Aorta (tissue), 5 donors: ENCODE measurements around the gene ABCF2. TPM values are rescaled to one million over a fixed set of nuclear protein-coding genes. Genes with fewer than 3 reads are reported as not detected.

Experiments
- ATAC-seq: fragments of 200-7000 bp; cut with Tn5 transposase; one replicate; pipeline ENCODE4 v1.9.1; 2022; ENCODE audit warnings: moderate library complexity; ENCODE audit not compliant: low FRiP score
- DNase-seq, 2 donors: peaks; one replicate each; pipeline ENCODE4 v3.0.0-alpha.2; 2020
- H3K27ac ChIP-seq, 2 donors: one replicate each; pipeline ENCODE4 v1.5.1; 2013; ENCODE audit warnings: low read length in 2 of 2, mild to moderate bottlenecking in 2 of 2, moderate library complexity in 2 of 2, control low read depth in 1 of 2, inconsistent platforms in 1 of 2, low read depth in 1 of 2
- H3K27me3 ChIP-seq, 2 donors: one replicate each; pipeline ENCODE4 v1.6.1; 2013; ENCODE audit warnings: control low read depth in 1 of 2, low read length in 1 of 2, mild to moderate bottlenecking in 1 of 2, moderate library complexity in 1 of 2; ENCODE audit not compliant: insufficient read depth in 2 of 2, control insufficient read depth in 1 of 2
- H3K36me3 ChIP-seq, 2 donors: one replicate each; pipeline ENCODE4 v1.6.1; 2013; ENCODE audit warnings: control low read depth in 1 of 2, low read length in 1 of 2, mild to moderate bottlenecking in 1 of 2; ENCODE audit not compliant: insufficient read depth in 2 of 2, control insufficient read depth in 1 of 2
- H3K4me1 ChIP-seq, 2 donors: one replicate each; pipeline ENCODE4 v1.6.1; 2013; ENCODE audit warnings: low read length in 2 of 2, control low read depth in 1 of 2, mild to moderate bottlenecking in 1 of 2, moderate library complexity in 1 of 2; ENCODE audit not compliant: insufficient read depth in 2 of 2, control insufficient read depth in 1 of 2
- H3K4me3 ChIP-seq, 2 donors: one replicate each; pipeline ENCODE4 v1.5.1; 2013; ENCODE audit warnings: low read length in 2 of 2, control low read depth in 1 of 2, mild to moderate bottlenecking in 1 of 2
- H3K9me3 ChIP-seq: one replicate; pipeline ENCODE4 v1.6.1; 2013; ENCODE audit warnings: mild to moderate bottlenecking, low read length; ENCODE audit not compliant: control insufficient read depth
- WGBS, 2 donors: extraction: QIAGEN DNeasy Blood & Tissue Kit; methylation state at CpG; one replicate each; pipeline ENCODE4 v1.1.7; 2013; 5-methylcytosine and 5-hydroxymethylcytosine counted together
- intact Hi-C, 2 donors: fragments of 100-400 bp; cut with DNase I; formaldehyde crosslinking; loops; one replicate each; pipeline versions ENCODE4 v1.14.2 to v1.15.0; 2022
- polyA plus RNA-seq, 2 donors: library from polyadenylated mRNA; stranded (reverse); fragments of 200-250 nt; gene quantifications; one replicate each; pipeline ENCODE4 v1.2.3, GENCODE V29; 2013
- total RNA-seq, 2 donors: library from RNA; stranded (reverse); fragmentation: NEBNext Ultra II Directional; extraction: Animal tissue kit (Norgen Biotek cat#: 25700); gene quantifications; one replicate each; pipeline ENCODE4 v1.2.1, GENCODE V29; 2021
- donor health status: healthy with polysubstance abuse.
- donor health status: Bipolar disorder and iron deficiency.
- donor health status: DM: no; HTN: no; CAD: no.
- donor health status: DM: no; HTN: no; CAD: no.
- donor health status: DM: yes; HTN: yes; CAD: no.

ABCF2 gene
- total and polyA plus RNA-seq, 4 donors = 14.3 to 25.8 (median 15.9) TPM

DNA sequence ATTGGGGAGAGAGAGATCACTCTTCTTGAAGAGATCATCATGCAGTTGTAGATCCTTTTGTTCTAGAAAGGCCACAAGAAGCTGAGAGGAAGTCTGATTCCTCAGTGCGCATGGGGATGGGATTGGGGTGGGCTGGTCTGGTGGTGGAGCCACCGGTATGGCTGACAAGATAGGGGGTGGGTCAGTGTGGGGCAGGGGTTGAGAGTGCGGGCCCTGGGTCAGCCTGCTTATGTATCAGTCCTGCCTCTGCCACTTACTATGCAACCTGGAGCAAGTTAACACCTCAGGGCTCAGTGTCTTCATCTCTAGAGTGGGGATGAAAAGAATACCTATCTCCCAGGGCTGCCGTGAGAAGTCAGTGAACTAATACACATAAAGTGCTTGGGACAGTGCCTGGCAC lies 13.5 kb upstream of the ABCF2 start:
- Histone ChIP-seq H3K9me3 (no peaks in the 10 kb centered on the region), H3K4me3 (no peak overlapping the region), H3K27me3 (no peaks in the 10 kb centered on the region), H3K27ac (no peak overlapping the region), H3K36me3 (peaks cover 0 to 8% of the 10 kb centered on the region in 2 donors), H3K4me1 (no peaks in the 10 kb centered on the region)
- intact Hi-C loops = loop anchor here in 1 of 2 donors (10.0 kb wide), 1 partner anchor 514 kb away; no protein-coding TSS in a partner anchor
- DNase-seq (peak in 1 of 2 donors; percentile 48), ATAC-seq (no peak)
- 62 to 66% methylated on average over 4 of the region's 4 CpGs for WGBS, 2 donors

GRCh38 chr7:151239837-151240459 lies 12.9 kb upstream of the ABCF2 start:
- intact Hi-C loops = loop anchor here in 1 of 2 donors (10.0 kb wide), 1 partner anchor 515 kb away; no protein-coding TSS in a partner anchor
- Histone ChIP-seq H3K4me1 (no peaks in the 10 kb centered on the region), H3K4me3 (no peak overlapping the region), H3K9me3 (no peaks in the 10 kb centered on the region), H3K27me3 (no peaks in the 10 kb centered on the region), H3K36me3 (peaks cover 0 to 8% of the 10 kb centered on the region in 2 donors), H3K27ac (no peak overlapping the region)
- WGBS, 2 donors = 46 to 51% methylated on average over 11 of the region's 11 CpGs
- ATAC-seq (no peak), DNase-seq (peak in 1 of 2 donors; percentile 26)

DNA sequence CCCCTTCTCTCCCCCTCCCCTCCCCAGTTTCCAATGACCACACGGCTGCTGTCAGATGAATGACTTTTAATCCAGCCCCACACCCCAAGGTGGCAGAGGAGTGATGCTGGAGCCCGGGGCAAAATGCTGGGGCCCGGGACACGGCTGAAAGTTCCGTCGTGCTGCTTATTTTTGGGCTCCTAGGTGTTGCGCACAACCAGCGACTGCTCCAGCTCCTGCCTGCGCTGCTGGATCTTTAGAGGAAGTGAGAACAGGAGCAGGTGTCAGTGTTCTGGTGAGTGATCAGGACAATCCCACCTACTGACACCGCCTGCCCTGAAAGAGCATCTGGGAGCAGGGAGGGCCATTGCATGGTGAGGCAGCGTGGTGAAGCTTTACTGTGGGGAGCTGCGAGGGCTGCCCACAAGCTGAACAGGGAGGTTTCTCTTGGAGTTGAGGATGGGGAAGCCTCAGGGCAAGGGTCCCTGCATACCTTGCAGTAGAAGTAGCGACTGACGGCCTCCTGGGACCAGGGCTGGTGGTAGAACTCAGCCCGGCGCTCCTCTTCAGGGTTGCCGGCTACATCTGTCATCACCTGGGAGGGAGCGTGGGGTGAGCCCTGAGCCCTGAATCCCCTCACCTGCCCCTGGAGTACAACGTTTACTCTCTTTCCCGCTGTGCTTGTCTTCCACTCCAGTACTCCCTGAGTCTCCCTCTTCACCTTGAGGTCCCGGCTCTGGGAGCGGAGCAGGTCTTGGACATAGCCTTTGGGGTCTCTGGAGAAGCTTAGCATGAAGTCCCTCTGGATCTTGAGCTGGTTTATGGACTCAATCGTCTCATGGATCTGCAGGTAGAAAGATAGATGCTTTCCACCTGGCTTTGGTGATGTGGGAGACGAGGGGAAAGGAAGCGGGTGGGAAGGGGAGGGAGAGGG lies 12.2 kb upstream of the ABCF2 start:
- no peak for ATAC-seq
- DNase-seq = peak in 1 of 2 donors; percentile 28
- no peaks in the 10 kb centered on the region for H3K9me3 ChIP-seq

DNA sequence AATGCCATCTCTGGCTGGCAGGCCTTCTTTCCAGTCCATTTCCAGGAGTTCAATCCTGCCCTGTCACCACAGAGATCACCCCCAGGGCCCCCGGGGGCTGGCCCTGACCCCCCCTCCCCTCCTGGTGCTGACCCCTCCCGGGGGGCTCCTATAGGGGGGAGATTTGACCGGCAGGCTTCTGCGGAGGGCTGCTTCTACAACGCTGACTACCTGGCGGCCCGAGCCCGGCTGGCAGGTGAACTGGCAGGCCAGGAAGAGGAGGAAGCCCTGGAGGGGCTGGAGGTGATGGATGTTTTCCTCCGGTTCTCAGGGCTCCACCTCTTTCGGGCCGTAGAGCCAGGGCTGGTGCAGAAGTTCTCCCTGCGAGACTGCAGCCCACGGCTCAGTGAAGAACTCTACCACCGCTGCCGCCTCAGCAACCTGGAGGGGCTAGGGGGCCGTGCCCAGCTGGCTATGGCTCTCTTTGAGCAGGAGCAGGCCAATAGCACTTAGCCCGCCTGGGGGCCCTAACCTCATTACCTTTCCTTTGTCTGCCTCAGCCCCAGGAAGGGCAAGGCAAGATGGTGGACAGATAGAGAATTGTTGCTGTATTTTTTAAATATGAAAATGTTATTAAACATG lies 11.3 kb upstream of the ABCF2 start:
- Histone ChIP-seq H3K4me3 (no peak overlapping the region), H3K27me3 (no peaks in the 10 kb centered on the region), H3K36me3 (peaks cover 0 to 8% of the 10 kb centered on the region in 2 donors), H3K9me3 (no peaks in the 10 kb centered on the region), H3K27ac (no peak overlapping the region), H3K4me1 (no peaks in the 10 kb centered on the region)
- no peak for ATAC-seq
- intact Hi-C loops = no loop called here
- DNase-seq = peak in 1 of 2 donors; percentile 43
- WGBS, 2 donors = 65 to 66% methylated on average over 17 of the region's 17 CpGs

More for the DNA sequence above, 12.2 kb upstream of the ABCF2 start:
- Histone ChIP-seq H3K36me3 (peaks cover 0 to 8% of the 10 kb centered on the region in 2 donors), H3K4me3 (no peak overlapping the region), H3K27ac (no peak overlapping the region), H3K4me1 (no peaks in the 10 kb centered on the region), H3K27me3 (no peaks in the 10 kb centered on the region)
- intact Hi-C loops = no loop called here
- 77 to 78% methylated on average over 25 of the region's 25 CpGs for WGBS, 2 donors

DNA sequence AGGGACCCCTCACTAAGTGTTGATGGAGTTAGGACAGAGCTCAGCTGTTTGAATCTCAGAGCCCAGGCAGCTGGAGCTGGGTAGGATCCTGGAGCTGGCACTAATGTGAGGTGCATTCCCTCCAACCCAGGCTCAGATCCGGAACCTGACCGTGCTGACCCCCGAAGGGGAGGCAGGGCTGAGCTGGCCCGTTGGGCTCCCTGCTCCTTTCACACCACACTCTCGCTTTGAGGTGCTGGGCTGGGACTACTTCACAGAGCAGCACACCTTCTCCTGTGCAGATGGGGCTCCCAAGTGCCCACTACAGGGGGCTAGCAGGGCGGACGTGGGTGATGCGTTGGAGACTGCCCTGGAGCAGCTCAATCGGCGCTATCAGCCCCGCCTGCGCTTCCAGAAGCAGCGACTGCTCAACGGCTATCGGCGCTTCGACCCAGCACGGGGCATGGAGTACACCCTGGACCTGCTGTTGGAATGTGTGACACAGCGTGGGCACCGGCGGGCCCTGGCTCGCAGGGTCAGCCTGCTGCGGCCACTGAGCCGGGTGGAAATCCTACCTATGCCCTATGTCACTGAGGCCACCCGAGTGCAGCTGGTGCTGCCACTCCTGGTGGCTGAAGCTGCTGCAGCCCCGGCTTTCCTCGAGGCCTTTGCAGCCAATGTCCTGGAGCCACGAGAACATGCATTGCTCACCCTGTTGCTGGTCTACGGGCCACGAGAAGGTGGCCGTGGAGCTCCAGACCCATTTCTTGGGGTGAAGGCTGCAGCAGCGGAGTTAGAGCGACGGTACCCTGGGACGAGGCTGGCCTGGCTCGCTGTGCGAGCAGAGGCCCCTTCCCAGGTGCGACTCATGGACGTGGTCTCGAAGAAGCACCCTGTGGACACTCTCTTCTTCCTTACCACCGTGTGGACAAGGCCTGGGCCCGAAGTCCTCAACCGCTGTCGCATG lies 10.5 kb upstream of the ABCF2 start:
- 75 to 78% methylated on average over 44 of the region's 44 CpGs for WGBS, 2 donors
- ATAC-seq = no peak
- Histone ChIP-seq H3K36me3 (peaks cover 0 to 8% of the 10 kb centered on the region in 2 donors), H3K4me3 (no peak overlapping the region), H3K27ac (no peak overlapping the region), H3K4me1 (no peaks in the 10 kb centered on the region), H3K9me3 (no peaks in the 10 kb centered on the region), H3K27me3 (no peaks in the 10 kb centered on the region)
- intact Hi-C loops = no loop called here
- DNase-seq = peak in 1 of 2 donors; percentile 67

DNA sequence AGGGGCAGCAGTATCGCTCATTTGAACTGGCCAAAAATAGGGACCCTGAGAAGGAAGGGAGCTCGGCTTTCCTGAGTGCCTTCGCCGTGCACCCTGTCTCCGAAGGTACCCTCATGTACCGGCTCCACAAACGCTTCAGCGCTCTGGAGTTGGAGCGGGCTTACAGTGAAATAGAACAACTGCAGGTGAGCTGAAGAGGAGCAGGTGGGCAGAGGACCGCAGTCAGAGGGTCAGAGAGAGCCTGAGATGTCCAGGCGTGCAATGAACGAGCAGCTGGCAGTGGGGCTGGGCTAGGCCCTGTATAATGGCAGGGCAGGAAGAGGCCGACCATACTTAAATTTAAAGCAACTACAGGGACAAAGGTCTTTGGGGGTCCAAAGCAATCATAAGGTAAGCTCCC lies 9.4 kb upstream of the ABCF2 start:
- WGBS, 2 donors = 73 to 81% methylated on average over 13 of the region's 13 CpGs
- ATAC-seq (no peak), DNase-seq (no peak)
- no peaks in the 10 kb centered on the region for H3K4me1 ChIP-seq
- H3K27ac ChIP-seq = no peak overlapping the region
- intact Hi-C loops = no loop called here
- no peaks in the 10 kb centered on the region for H3K9me3 ChIP-seq
- no peak overlapping the region for H3K4me3 ChIP-seq
- peaks cover 0 to 5% of the 10 kb centered on the region in 2 donors for H3K36me3 ChIP-seq
- no peaks in the 10 kb centered on the region for H3K27me3 ChIP-seq

DNA sequence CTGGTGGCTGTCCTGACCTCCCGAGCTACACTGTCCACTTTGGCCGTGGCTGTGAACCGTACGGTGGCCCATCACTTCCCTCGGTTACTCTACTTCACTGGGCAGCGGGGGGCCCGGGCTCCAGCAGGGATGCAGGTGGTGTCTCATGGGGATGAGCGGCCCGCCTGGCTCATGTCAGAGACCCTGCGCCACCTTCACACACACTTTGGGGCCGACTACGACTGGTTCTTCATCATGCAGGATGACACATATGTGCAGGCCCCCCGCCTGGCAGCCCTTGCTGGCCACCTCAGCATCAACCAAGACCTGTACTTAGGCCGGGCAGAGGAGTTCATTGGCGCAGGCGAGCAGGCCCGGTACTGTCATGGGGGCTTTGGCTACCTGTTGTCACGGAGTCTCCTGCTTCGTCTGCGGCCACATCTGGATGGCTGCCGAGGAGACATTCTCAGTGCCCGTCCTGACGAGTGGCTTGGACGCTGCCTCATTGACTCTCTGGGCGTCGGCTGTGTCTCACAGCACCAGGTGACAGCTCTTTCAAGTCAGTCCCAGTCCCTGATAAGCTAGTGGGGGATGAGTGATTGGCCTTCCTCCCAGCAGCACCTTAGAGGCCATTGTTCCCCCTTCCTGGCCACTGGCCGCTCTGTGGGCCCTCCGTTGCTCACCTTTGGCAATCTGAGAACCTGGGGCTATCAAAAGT lies 8.2 kb upstream of the ABCF2 start:
- Histone ChIP-seq H3K9me3 (no peaks in the 10 kb centered on the region), H3K36me3 (peaks cover 0 to 5% of the 10 kb centered on the region in 2 donors), H3K4me1 (no peaks in the 10 kb centered on the region), H3K27ac (no peak overlapping the region), H3K27me3 (no peaks in the 10 kb centered on the region), H3K4me3 (no peak overlapping the region)
- DNase-seq (peak in 1 of 2 donors; percentile 65), ATAC-seq (no peak)
- intact Hi-C loops = no loop called here
- WGBS, 2 donors = 80 to 84% methylated on average over 28 of the region's 28 CpGs
